HEK293 (cell line): ENCODE measurements around the gene PIBF1.

Experiments
- KLF16 ChIP-seq: fragments of 450-650 bp; formaldehyde crosslinking; IDR thresholded peaks from 2 replicates; pipeline ENCODE4 v1.5.1; 2017; ENCODE audit warnings: missing biosample characterization, missing genetic modification characterization
- KLF9 ChIP-seq: fragments of 450-650 bp; formaldehyde crosslinking; IDR thresholded peaks from 2 replicates; pipeline ENCODE4 v1.5.1; 2016; ENCODE audit warnings: missing biosample characterization, missing genetic modification characterization, low read depth
- ZEB2 ChIP-seq: fragments of 450-650 bp; formaldehyde crosslinking; IDR thresholded peaks from 2 replicates; pipeline ENCODE4 v1.5.1; 2016; ENCODE audit warnings: missing biosample characterization, missing genetic modification characterization
- ZFP41 ChIP-seq: fragments of 450-650 bp; formaldehyde crosslinking; IDR thresholded peaks from 2 replicates; pipeline ENCODE4 v1.5.1; 2016; ENCODE audit warnings: missing biosample characterization, missing genetic modification characterization, borderline replicate concordance
- ZNF132 ChIP-seq: fragments of 450-650 bp; formaldehyde crosslinking; IDR thresholded peaks from 2 replicates; pipeline ENCODE4 v1.5.1; 2017; ENCODE audit warnings: missing biosample characterization, missing genetic modification characterization, borderline replicate concordance
- ZNF202 ChIP-seq: fragments of 450-650 bp; formaldehyde crosslinking; IDR thresholded peaks from 2 replicates; pipeline ENCODE4 v1.5.1; 2016; ENCODE audit warnings: missing biosample characterization, missing genetic modification characterization, borderline replicate concordance
- ZNF24 ChIP-seq: fragments of 450-650 bp; formaldehyde crosslinking; IDR thresholded peaks from 2 replicates; pipeline ENCODE4 v1.5.1; 2016; ENCODE audit warnings: missing biosample characterization, missing genetic modification characterization
- ZNF449 ChIP-seq: fragments of 450-650 bp; formaldehyde crosslinking; IDR thresholded peaks from 2 replicates; pipeline ENCODE4 v1.5.1; 2017; ENCODE audit warnings: missing biosample characterization, mild to moderate bottlenecking, missing genetic modification characterization, moderate library complexity
- ZNF473 ChIP-seq: fragments of 450-650 bp; formaldehyde crosslinking; IDR thresholded peaks from 2 replicates; pipeline ENCODE4 v1.5.1; 2017; ENCODE audit warnings: missing biosample characterization, missing genetic modification characterization
- ZNF558 ChIP-seq: fragments of 450-650 bp; formaldehyde crosslinking; IDR thresholded peaks from 2 replicates; pipeline ENCODE4 v1.5.1; 2016; ENCODE audit warnings: missing biosample characterization, missing genetic modification characterization
- ZNF660 ChIP-seq: fragments of 450-650 bp; IDR thresholded peaks from 2 replicates; pipeline ENCODE4 v1.5.1; 2018; ENCODE audit warnings: missing biosample characterization, mild to moderate bottlenecking, missing genetic modification characterization
- TF ChIP-seq, protein P1 (sequence below): fragments of 450-650 bp; formaldehyde crosslinking; IDR thresholded peaks from 2 replicates; pipeline ENCODE4 v1.5.1; 2016; ENCODE audit warnings: missing biosample characterization, missing genetic modification characterization
- TF ChIP-seq, protein P2 (sequence below): fragments of 450-650 bp; formaldehyde crosslinking; IDR thresholded peaks from 2 replicates; pipeline ENCODE4 v1.5.1; 2016; ENCODE audit warnings: missing biosample characterization, missing genetic modification characterization
- TF ChIP-seq, protein P3 (sequence below): fragments of 450-650 bp; formaldehyde crosslinking; IDR thresholded peaks from 2 replicates; pipeline ENCODE4 v1.5.1; 2016; ENCODE audit warnings: missing biosample characterization, missing genetic modification characterization

DNA sequence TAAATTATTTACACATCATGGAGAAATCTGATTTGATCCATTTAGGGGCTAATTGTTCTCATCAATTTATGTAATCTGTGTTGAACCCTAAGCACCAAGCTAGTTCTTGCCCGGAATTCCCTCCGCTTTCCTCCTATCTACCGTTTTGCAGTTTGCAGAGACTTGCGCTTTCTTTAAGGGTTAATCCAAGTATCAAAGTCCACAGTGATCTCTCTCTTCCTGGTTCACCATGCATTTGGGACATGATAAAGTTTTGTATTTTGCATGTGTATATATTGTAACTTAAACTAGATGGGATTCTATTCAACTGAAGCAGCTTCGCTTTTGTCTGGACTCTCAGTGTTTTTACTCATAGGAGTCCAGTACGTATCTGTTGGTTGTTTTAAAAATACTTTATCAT, 263.1 kb downstream of the PIBF1 start:
- TF ChIP-seq, protein P1, sequence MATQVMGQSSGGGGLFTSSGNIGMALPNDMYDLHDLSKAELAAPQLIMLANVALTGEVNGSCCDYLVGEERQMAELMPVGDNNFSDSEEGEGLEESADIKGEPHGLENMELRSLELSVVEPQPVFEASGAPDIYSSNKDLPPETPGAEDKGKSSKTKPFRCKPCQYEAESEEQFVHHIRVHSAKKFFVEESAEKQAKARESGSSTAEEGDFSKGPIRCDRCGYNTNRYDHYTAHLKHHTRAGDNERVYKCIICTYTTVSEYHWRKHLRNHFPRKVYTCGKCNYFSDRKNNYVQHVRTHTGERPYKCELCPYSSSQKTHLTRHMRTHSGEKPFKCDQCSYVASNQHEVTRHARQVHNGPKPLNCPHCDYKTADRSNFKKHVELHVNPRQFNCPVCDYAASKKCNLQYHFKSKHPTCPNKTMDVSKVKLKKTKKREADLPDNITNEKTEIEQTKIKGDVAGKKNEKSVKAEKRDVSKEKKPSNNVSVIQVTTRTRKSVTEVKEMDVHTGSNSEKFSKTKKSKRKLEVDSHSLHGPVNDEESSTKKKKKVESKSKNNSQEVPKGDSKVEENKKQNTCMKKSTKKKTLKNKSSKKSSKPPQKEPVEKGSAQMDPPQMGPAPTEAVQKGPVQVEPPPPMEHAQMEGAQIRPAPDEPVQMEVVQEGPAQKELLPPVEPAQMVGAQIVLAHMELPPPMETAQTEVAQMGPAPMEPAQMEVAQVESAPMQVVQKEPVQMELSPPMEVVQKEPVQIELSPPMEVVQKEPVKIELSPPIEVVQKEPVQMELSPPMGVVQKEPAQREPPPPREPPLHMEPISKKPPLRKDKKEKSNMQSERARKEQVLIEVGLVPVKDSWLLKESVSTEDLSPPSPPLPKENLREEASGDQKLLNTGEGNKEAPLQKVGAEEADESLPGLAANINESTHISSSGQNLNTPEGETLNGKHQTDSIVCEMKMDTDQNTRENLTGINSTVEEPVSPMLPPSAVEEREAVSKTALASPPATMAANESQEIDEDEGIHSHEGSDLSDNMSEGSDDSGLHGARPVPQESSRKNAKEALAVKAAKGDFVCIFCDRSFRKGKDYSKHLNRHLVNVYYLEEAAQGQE (tag by site-specific recombination): no peak
- TF ChIP-seq, protein P2, sequence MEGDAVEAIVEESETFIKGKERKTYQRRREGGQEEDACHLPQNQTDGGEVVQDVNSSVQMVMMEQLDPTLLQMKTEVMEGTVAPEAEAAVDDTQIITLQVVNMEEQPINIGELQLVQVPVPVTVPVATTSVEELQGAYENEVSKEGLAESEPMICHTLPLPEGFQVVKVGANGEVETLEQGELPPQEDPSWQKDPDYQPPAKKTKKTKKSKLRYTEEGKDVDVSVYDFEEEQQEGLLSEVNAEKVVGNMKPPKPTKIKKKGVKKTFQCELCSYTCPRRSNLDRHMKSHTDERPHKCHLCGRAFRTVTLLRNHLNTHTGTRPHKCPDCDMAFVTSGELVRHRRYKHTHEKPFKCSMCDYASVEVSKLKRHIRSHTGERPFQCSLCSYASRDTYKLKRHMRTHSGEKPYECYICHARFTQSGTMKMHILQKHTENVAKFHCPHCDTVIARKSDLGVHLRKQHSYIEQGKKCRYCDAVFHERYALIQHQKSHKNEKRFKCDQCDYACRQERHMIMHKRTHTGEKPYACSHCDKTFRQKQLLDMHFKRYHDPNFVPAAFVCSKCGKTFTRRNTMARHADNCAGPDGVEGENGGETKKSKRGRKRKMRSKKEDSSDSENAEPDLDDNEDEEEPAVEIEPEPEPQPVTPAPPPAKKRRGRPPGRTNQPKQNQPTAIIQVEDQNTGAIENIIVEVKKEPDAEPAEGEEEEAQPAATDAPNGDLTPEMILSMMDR (tag by site-specific recombination): no peak
- TF ChIP-seq ZNF473: no peak
- no peak for TF ChIP-seq ZNF449 (tag by site-specific recombination)
- TF ChIP-seq ZNF202 (tag by site-specific recombination): no peak
- TF ChIP-seq, protein P3, sequence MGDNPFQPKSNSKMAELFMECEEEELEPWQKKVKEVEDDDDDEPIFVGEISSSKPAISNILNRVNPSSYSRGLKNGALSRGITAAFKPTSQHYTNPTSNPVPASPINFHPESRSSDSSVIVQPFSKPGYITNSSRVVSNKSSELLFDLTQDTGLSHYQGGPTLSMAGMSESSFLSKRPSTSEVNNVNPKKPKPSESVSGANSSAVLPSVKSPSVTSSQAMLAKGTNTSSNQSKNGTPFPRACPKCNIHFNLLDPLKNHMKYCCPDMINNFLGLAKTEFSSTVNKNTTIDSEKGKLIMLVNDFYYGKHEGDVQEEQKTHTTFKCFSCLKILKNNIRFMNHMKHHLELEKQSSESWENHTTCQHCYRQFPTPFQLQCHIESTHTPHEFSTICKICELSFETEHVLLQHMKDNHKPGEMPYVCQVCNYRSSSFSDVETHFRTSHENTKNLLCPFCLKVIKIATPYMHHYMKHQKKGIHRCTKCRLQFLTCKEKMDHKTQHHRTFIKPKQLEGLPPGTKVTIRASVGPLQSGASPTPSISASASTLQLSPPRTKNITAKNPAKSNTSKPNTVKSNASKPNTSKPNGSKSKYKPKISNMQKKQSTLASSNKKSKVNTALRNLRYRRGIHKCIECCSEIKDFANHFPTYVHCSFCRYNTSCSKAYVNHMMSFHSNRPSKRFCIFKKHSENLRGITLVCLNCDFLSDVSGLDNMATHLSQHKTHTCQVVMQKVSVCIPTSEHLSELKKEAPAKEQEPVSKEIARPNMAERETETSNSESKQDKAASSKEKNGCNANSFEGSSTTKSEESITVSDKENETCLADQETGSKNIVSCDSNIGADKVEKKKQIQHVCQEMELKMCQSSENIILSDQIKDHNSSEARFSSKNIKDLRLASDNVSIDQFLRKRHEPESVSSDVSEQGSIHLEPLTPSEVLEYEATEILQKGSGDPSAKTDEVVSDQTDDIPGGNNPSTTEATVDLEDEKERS (tag by site-specific recombination): no peak
- no peak for TF ChIP-seq KLF9 (tag by site-specific recombination)
- no peak for TF ChIP-seq ZFP41
- TF ChIP-seq KLF16: no peak
- no peak for TF ChIP-seq ZNF558 (tag by site-specific recombination)
- TF ChIP-seq ZNF24: no peak
- TF ChIP-seq ZEB2 (tag by site-specific recombination): no peak
- no peak for TF ChIP-seq ZNF660 (tag by site-specific recombination)
- TF ChIP-seq ZNF132 (tag by site-specific recombination): no peak
